ENCODE results near the gene MRPL22.

GRCh38 chr5:154945695-154946301 lies 4.9 kb downstream of the MRPL22 start:
- TF ChIP-seq POLR2A (IDR thresholded peaks at IDR 0.05) (no peak), CTCF (IDR thresholded peaks at IDR 0.05) (peak; percentile 13 to 53 (median 52)), POLR2AphosphoS5 (IDR thresholded peaks at IDR 0.05) (no peak)
